Measurements from ENCODE around the gene CLCNKB.

DNA sequence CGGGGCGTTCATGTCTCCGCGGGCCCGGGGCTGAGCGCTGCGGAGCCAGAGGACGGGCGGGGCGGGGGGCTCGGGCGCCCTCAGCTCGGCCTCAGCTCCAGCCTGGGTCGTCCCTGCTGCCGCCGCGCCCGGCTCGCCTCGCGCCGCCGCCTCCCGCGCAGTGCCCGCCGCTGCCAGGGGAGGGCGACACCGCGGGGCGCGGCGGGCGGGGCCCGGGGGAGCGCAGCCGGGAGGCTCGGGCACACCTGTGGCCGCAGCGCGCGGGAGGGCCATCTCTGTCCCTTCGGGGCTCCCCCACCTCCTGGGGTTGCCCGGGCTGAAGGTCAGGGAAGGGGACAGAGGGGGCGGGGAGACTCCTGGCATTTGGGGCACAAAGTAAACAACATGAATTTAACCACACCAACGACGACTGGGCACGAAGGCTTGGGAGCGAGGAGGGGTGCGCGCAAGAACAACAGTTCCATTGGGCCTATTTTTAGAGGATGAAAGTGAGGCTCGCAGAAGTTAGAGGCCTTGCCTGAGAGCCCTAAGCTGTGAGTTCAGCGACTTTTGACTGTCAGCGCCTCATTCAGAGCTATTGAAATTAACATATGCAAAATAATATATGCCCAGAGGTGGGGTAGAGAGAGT, 30.0 kb downstream of the CLCNKB start, which contains the start of gene FAM131C:
- TF ChIP-seq POLR2A (IDR thresholded peaks at IDR 0.05; ENCODE audit: low read depth, low read length) = no peak
- no peak for TF ChIP-seq POLR2AphosphoS5 (IDR thresholded peaks at IDR 0.05; ENCODE audit: low read depth, low read length)
- TF ChIP-seq TAF1 (IDR thresholded peaks at IDR 0.05; ENCODE audit: borderline replicate concordance, low read depth, low read length) = no peak

Data from GM12892 (cell line).